ENCODE measurements around the gene DCAF16. TPM values are rescaled to one million over a fixed set of nuclear protein-coding genes. Genes with fewer than 3 reads are reported as not detected.

Gene DCAF16
- total RNA-seq, 1 donor from 2014 or later = 24.5 TPM

GRCh38 chr4:17773135-17773698, 37.3 kb downstream of the DCAF16 start:
- Mint-ChIP-seq H3K27ac (ENCODE audit: unreplicated experiment) (no peak overlapping the region), H3K4me1 (ENCODE audit: low read depth) (no peaks in the 10 kb centered on the region), H3K9me3 (ENCODE audit: low read depth) (peaks cover 4% of the 10 kb centered on the region)

GRCh38 chr4:17771284-17771908, 39.2 kb downstream of the DCAF16 start:
- no peak overlapping the region for H3K27ac Mint-ChIP-seq (ENCODE audit: unreplicated experiment)
- TF ChIP-seq CTCF (IDR thresholded peaks at IDR 0.05) = no peak
- no peak overlapping the region for H3K4me3 Mint-ChIP-seq (ENCODE audit: unreplicated experiment)
- DNase-seq (ENCODE audit: low spot score) = no peak
- H3K36me3 Mint-ChIP-seq (ENCODE audit: low read depth) = no peaks in the 10 kb centered on the region
- H3K4me1 Mint-ChIP-seq (ENCODE audit: low read depth) = no peaks in the 10 kb centered on the region
- H3K27me3 Mint-ChIP-seq (ENCODE audit: low read depth) = no peaks in the 10 kb centered on the region
- H3K9me3 Mint-ChIP-seq (ENCODE audit: low read depth) = no peaks in the 10 kb centered on the region

More at GRCh38 chr4:17773135-17773698, 37.3 kb downstream of the DCAF16 start:
- DNase-seq (ENCODE audit: low spot score) = no peak
- no peak for TF ChIP-seq CTCF (IDR thresholded peaks at IDR 0.05)
- Mint-ChIP-seq H3K36me3 (ENCODE audit: low read depth) (no peaks in the 10 kb centered on the region), H3K27me3 (ENCODE audit: low read depth) (no peaks in the 10 kb centered on the region), H3K4me3 (ENCODE audit: unreplicated experiment) (no peak overlapping the region)

GRCh38 chr4:17770845-17771244, 39.7 kb downstream of the DCAF16 start:
- Mint-ChIP-seq H3K4me1 (ENCODE audit: low read depth) (no peaks in the 10 kb centered on the region), H3K27me3 (ENCODE audit: low read depth) (no peaks in the 10 kb centered on the region), H3K9me3 (ENCODE audit: low read depth) (no peaks in the 10 kb centered on the region), H3K27ac (ENCODE audit: unreplicated experiment) (no peak overlapping the region), H3K36me3 (ENCODE audit: low read depth) (no peaks in the 10 kb centered on the region), H3K4me3 (ENCODE audit: unreplicated experiment) (no peak overlapping the region)
- DNase-seq (ENCODE audit: low spot score) = no peak
- TF ChIP-seq CTCF (IDR thresholded peaks at IDR 0.05) = no peak

- no peak for DNase-seq (ENCODE audit: low spot score)
- Mint-ChIP-seq H3K36me3 (ENCODE audit: low read depth) (no peaks in the 10 kb centered on the region), H3K4me3 (ENCODE audit: unreplicated experiment) (no peak overlapping the region), H3K27me3 (ENCODE audit: low read depth) (no peaks in the 10 kb centered on the region), H3K4me1 (ENCODE audit: low read depth) (no peaks in the 10 kb centered on the region), H3K9me3 (ENCODE audit: low read depth) (no peaks in the 10 kb centered on the region), H3K27ac (ENCODE audit: unreplicated experiment) (no peak overlapping the region)
- TF ChIP-seq CTCF (IDR thresholded peaks at IDR 0.05) = no peak
Observed at GRCh38 chr4:17769406-17770174, 41.0 kb downstream of the DCAF16 start.

GRCh38 chr4:17766826-17767458, 43.6 kb downstream of the DCAF16 start:
- Mint-ChIP-seq H3K27me3 (ENCODE audit: low read depth) (peaks cover under 1% of the 10 kb centered on the region), H3K4me3 (ENCODE audit: unreplicated experiment) (no peak overlapping the region), H3K9me3 (ENCODE audit: low read depth) (no peaks in the 10 kb centered on the region), H3K27ac (ENCODE audit: unreplicated experiment) (no peak overlapping the region), H3K36me3 (ENCODE audit: low read depth) (no peaks in the 10 kb centered on the region), H3K4me1 (ENCODE audit: low read depth) (no peaks in the 10 kb centered on the region)
- TF ChIP-seq CTCF (IDR thresholded peaks at IDR 0.05) = no peak
- no peak for DNase-seq (ENCODE audit: low spot score)
